NB4 (cell line): Measurements from ENCODE around the gene RIOX2.

ENCODE experiments used
- DNase-seq: peaks from one replicate; pipeline ENCODE4 v3.0.0; 2010; ENCODE audit warnings: low read depth
- H3K4me3 ChIP-seq: one replicate; pipeline ENCODE4 v1.5.1; 2011; ENCODE audit warnings: mild to moderate bottlenecking, low read depth, low read length, moderate library complexity
- CTCF ChIP-seq: IDR thresholded peaks from one replicate; pipeline ENCODE4 v1.5.1; 2012; ENCODE audit warnings: low read depth, low read length
- MYC ChIP-seq: IDR thresholded peaks from 2 replicates; pipeline ENCODE4 v1.6.1; 2011; ENCODE audit warnings: low read depth, low read length
- POLR2A ChIP-seq: IDR thresholded peaks from 2 replicates; pipeline ENCODE4 v1.6.1; 2011; ENCODE audit warnings: mild to moderate bottlenecking; ENCODE audit not compliant: insufficient read length; ENCODE audit errors: extremely low read depth
- TF ChIP-seq, protein P1 (sequence below): IDR thresholded peaks from 2 replicates; pipeline ENCODE4 v1.6.1; 2011; ENCODE audit warnings: low read depth, low read length

The RIOX2 gene

DNA sequence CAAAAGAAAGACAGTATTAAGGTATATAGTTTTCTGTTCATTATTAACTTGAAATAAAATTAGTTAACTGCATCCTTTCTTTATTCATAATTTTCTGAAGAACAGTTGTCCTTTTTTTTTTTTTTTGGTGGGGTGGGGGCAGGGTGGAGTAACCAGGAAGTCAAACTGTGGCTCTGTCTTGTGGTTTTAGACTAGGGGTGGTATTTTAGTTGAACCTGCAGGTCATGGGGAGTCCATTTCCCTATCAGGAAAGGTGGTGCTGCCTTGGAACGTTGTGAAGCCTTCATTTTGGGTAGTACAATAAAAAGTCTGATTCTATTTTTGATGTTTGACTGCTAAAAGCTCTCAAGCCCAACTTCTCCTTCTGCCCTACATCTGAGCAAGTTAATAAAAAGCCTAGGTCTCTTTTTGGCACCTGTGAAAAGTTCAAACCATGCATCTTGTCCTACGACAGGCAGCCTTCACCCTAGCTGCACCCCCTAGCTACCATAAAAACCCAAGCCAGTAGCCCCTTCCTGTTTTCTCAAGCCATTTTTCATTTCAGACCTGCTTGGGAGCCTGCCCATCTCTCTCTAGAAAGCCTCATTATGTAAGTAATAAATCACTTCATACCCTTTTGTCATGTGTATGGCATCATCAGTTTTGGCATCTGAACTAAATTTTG is 31.2 kb upstream of the RIOX2 start:
- no peak overlapping the region for H3K4me3 ChIP-seq
- TF ChIP-seq, protein P1, sequence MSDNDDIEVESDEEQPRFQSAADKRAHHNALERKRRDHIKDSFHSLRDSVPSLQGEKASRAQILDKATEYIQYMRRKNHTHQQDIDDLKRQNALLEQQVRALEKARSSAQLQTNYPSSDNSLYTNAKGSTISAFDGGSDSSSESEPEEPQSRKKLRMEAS: no peak
- TF ChIP-seq POLR2A (no peak), CTCF (no peak), MYC (no peak)
- peak; percentile 12 for DNase-seq

- TF ChIP-seq, protein P1: no peak
- no peak for TF ChIP-seq POLR2A
- TF ChIP-seq CTCF: no peak
- no peak for TF ChIP-seq MYC
- no peak overlapping the region for H3K4me3 ChIP-seq
- no peak for DNase-seq
These were observed 30.5 kb upstream of the RIOX2 start for GRCh38 chr3:98002717-98003116.

DNA sequence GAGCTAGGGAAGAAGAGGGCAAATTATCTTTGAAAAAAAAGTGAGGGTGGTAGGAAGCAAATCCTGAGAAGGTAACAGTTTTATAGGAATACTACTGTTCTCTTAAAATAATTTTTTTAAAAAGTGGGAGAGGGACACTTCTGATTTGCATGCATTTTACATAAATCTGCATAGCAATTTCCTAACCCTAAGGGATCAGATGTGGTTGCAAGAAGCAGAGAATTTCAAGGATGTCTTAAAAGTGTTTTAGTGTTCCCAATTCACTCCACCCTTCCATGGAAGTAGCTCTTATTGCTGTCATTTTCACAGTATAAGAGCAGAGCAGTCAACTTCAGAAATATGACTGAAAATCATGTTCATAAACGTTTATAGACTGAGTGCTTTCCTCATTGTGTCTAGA is 27.8 kb upstream of the RIOX2 start:
- TF ChIP-seq POLR2A: no peak
- TF ChIP-seq, protein P1: no peak
- TF ChIP-seq CTCF: no peak
- no peak for DNase-seq

GRCh38 chr3:97999103-97999502 is 26.9 kb upstream of the RIOX2 start:
- TF ChIP-seq CTCF (no peak), POLR2A (no peak), MYC (no peak)
- TF ChIP-seq, protein P1: no peak
- no peak overlapping the region for H3K4me3 ChIP-seq
- DNase-seq: no peak

More for the DNA sequence above, 27.8 kb upstream of the RIOX2 start:
- no peak overlapping the region for H3K4me3 ChIP-seq

- H3K4me3 ChIP-seq: no peak overlapping the region
- peak; percentile 14 for DNase-seq
- no peak for TF ChIP-seq MYC
- TF ChIP-seq, protein P1: peak; percentile 53; the same call in 1 of the 2 replicates
These were observed 24.8 kb upstream of the RIOX2 start for GRCh38 chr3:97996988-97997387.

DNA sequence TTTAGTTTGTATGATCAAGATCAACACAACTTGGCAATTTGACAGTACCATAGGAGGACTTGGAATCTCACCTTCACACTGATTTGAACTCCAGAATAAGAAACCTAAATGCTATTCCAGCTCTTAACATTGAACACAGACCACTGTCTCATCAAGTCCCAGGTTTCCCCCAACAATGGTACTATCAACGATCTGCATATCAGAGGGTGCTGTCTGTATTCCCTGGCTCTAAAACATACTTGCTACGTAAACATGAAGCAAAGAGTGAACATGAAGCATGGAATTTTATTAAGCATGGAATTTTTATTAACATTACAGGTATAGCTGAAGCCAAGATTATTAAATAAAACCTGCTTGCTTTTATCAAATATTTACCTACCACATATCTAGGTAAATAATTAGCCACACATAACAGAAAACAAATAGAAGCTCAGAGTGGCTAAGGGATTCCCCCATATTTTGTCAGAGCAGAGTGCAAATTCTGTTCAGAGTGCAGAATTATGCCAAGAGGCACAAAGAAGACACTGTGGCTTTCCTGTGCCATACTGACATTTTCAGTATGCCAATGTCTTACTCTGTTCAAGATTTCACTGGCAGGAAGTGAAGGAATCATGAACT is 22.2 kb upstream of the RIOX2 start:
- H3K4me3 ChIP-seq: no peak overlapping the region
- no peak for TF ChIP-seq MYC
- no peak for DNase-seq

DNA sequence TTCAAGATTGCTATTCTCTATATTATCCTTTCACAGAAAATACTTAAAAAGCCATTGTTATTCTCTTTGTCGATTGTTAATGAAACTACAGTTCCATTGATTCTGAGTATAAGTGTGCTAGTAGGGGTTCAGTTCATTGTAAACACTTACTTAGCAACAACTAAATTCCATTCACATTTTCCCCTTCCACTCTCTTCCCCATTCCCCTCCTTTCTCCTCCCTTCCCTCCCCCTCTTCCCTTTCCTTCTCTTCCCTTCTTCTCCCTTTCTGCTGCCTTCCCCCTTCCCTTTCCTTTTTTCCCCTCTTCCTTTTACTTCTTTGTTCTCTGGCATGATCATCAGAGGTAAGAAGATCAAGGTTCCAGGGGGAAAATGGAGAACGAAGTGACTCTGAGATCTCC is 21.3 kb upstream of the RIOX2 start:
- TF ChIP-seq, protein P1: no peak
- TF ChIP-seq CTCF (no peak), MYC (no peak), POLR2A (no peak)
- DNase-seq: no peak
- no peak overlapping the region for H3K4me3 ChIP-seq
